ENCODE measurements around the gene TMEM26. TPM values are rescaled to one million over a fixed set of nuclear protein-coding genes. Genes with fewer than 3 reads are reported as not detected.

The TMEM26 gene
- total RNA-seq, 1 experiment from 2014 or later = not detected

DNA sequence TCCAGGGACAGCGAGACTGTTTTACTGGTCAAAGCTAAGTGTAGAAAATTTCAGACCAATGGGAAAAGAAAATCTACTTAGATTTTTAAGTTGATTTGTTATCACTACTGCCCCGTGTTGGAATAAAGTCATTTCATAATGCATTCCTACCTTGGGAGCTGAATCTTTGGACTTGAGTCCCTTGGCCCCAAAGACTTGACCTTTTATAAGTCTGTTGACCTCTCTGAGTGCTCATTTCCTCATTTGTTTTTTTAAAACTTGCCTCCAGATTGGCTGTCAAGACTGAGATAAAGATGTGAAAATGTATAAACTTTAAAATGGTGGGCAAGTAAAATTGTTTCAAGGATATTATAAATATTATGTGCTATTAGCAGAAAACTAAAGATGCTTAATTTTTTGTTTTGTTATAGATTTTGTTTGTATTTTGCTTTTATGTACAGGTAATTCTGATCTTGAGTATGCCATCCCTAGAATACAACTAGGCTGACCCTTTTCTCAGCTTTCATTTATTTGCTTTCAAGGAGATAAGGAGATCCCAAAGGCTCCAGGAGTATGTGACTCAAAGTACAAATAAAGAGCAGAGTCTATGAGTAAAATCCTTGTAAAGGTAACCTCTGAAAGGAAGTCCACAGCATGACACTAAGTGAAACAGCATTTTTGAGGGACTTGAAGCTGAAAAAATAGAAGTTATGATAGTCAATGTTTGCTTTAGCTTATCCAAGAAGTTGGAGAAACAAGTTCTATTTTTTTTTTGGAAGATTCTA is 54.6 kb downstream of the TMEM26 start:
- Histone ChIP-seq H3K27me3 (replicated peaks; ENCODE audit: control insufficient read depth, insufficient read depth, low read length) (no peaks in the 10 kb centered on the region), H3K4me1 (peaks cover 19% of the 10 kb centered on the region), H3K36me3 (ENCODE audit: control insufficient read depth, insufficient read depth, low read length) (no peaks in the 10 kb centered on the region), H3K9me3 (no peaks in the 10 kb centered on the region), H3K4me3 (ENCODE audit: low read depth, low read length) (no peak overlapping the region)
- Mint-ChIP-seq H3K9me3 (ENCODE audit: unreplicated experiment) (no peaks in the 10 kb centered on the region), H3K27me3 (ENCODE audit: insufficient read depth, unreplicated experiment) (peaks cover 8% of the 10 kb centered on the region), H3K36me3 (ENCODE audit: insufficient read depth, unreplicated experiment) (no peaks in the 10 kb centered on the region), H3K4me1 (ENCODE audit: low read depth, unreplicated experiment) (peaks cover 7% of the 10 kb centered on the region), H3K4me3 (ENCODE audit: unreplicated experiment) (no peak overlapping the region), H3K27ac (ENCODE audit: unreplicated experiment) (no peak overlapping the region)
- DNase-seq = peak in 1 of 2 experiments; percentile 34
- ChIA-PET POLR2A (interaction anchor here (0.6 kb wide), 1 partner anchor 378 kb away, joined by 3 read pairs; no protein-coding TSS in a partner anchor), CTCF (no interaction called here)
- no TSS peak for BruUV-seq (replicated peaks)
- no peak for TF ChIP-seq CTCF (IDR thresholded peaks at IDR 0.05; ENCODE audit: insufficient read depth in 1 of 2, low read depth in 1 of 2, low read length in 1 of 2, severe bottlenecking in 1 of 2, unreplicated experiment in 1 of 2)
- intact Hi-C loops (cut with micrococcal nuclease; ENCODE audit: unreplicated experiment) = no loop called here

DNA sequence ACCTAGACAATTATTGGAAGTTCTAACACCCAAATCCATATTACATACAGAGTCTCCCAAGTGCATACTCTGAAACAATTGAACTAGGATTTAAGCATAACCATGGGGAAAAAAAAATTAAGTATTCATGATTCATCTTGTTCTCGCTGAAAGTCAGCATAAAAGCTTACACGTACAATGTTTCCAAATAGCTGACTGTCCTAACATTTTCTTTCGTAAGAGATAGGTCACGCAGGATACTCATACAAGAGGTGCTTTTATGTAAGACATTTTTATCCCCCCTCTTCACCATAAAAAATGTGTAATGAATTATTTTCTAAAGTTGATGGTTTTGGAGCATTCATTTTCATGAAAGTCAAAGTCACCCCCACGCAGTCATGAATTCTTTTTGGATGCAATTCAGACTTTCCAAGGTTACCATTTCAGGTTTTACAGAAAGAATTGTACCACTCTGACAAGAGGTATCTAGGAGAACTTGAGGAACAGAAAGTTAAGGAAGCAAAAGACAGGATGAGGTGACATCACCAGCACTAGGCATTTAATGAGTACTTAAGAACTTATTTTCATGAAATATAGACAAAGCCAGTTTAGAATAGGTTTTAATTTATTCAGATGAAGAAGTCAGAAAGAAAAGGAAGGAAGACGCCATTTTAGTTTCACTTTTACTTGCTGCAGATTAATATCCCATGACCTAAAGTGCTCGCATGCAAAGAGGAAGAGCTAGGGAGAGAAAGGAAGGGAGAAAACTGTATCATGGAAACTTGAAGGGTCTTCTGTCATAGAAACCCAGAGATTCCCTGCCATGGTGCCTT is 55.8 kb downstream of the TMEM26 start:
- H3K4me3 Mint-ChIP-seq (ENCODE audit: unreplicated experiment) = no peak overlapping the region
- peaks cover 11% of the 10 kb centered on the region for H3K27me3 Mint-ChIP-seq (ENCODE audit: insufficient read depth, unreplicated experiment)
- Histone ChIP-seq H3K9me3 (no peaks in the 10 kb centered on the region), H3K36me3 (ENCODE audit: control insufficient read depth, insufficient read depth, low read length) (no peaks in the 10 kb centered on the region), H3K27me3 (replicated peaks; ENCODE audit: control insufficient read depth, insufficient read depth, low read length) (no peaks in the 10 kb centered on the region), H3K4me1 (peaks cover 19% of the 10 kb centered on the region), H3K4me3 (ENCODE audit: low read depth, low read length) (no peak overlapping the region)
- H3K36me3 Mint-ChIP-seq (ENCODE audit: insufficient read depth, unreplicated experiment) = no peaks in the 10 kb centered on the region
- intact Hi-C loops (cut with micrococcal nuclease; ENCODE audit: unreplicated experiment) = no loop called here
- DNase-seq = no peak
- no peak for TF ChIP-seq CTCF (IDR thresholded peaks at IDR 0.05; ENCODE audit: insufficient read depth in 1 of 2, low read depth in 1 of 2, low read length in 1 of 2, severe bottlenecking in 1 of 2, unreplicated experiment in 1 of 2)
- POLR2A ChIA-PET = no interaction called here
- no TSS peak for BruUV-seq (replicated peaks)
- no peaks in the 10 kb centered on the region for H3K9me3 Mint-ChIP-seq (ENCODE audit: unreplicated experiment)
- H3K27ac Mint-ChIP-seq (ENCODE audit: unreplicated experiment) = no peak overlapping the region
- CTCF ChIA-PET = no interaction called here
- H3K4me1 Mint-ChIP-seq (ENCODE audit: low read depth, unreplicated experiment) = peaks cover 7% of the 10 kb centered on the region

DNA sequence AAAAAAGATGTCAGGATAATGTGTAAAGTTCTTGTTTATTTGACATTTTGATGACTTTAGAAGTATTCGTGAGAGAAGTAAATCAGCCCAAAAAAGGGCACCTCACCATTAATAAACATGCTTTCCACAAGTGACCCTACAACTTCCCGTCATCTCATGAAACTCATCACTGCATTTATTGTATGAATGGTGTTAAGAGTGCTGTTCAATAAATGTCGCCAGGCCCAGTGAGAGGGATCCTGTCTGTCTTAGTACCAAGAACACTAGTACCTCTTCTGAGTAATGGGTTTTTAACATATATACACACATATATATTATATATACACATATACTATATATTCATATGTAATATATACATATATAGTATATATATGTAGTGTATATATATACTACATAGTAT is 61.9 kb downstream of the TMEM26 start:
- no peaks in the 10 kb centered on the region for H3K27me3 ChIP-seq (replicated peaks; ENCODE audit: control insufficient read depth, insufficient read depth, low read length)
- no peaks in the 10 kb centered on the region for H3K9me3 ChIP-seq
- BruUV-seq (replicated peaks) = no TSS peak
- no peaks in the 10 kb centered on the region for H3K36me3 ChIP-seq (ENCODE audit: control insufficient read depth, insufficient read depth, low read length)
- intact Hi-C loops (cut with micrococcal nuclease; ENCODE audit: unreplicated experiment) = no loop called here
- H3K9me3 Mint-ChIP-seq (ENCODE audit: unreplicated experiment) = no peaks in the 10 kb centered on the region
- no peaks in the 10 kb centered on the region for H3K4me1 ChIP-seq
- no peak for DNase-seq
- no peak overlapping the region for H3K4me3 ChIP-seq (ENCODE audit: low read depth, low read length)
- no peak for TF ChIP-seq CTCF (IDR thresholded peaks at IDR 0.05; ENCODE audit: insufficient read depth in 1 of 2, low read depth in 1 of 2, low read length in 1 of 2, severe bottlenecking in 1 of 2, unreplicated experiment in 1 of 2)
- CTCF ChIA-PET = no interaction called here
- POLR2A ChIA-PET = no interaction called here
- H3K4me1 Mint-ChIP-seq (ENCODE audit: low read depth, unreplicated experiment) = no peaks in the 10 kb centered on the region
- H3K4me3 Mint-ChIP-seq (ENCODE audit: unreplicated experiment) = no peak overlapping the region
- no peak overlapping the region for H3K27ac Mint-ChIP-seq (ENCODE audit: unreplicated experiment)
- no peaks in the 10 kb centered on the region for H3K36me3 Mint-ChIP-seq (ENCODE audit: insufficient read depth, unreplicated experiment)
- peaks cover 22% of the 10 kb centered on the region for H3K27me3 Mint-ChIP-seq (ENCODE audit: insufficient read depth, unreplicated experiment)
